Fibroblast of the aortic adventitia (primary cell): ENCODE results near the gene FHIT. TPM values are rescaled to one million over a fixed set of nuclear protein-coding genes. Genes with fewer than 3 reads are reported as not detected.

Source experiments
- DNase-seq: peaks from one replicate; pipeline ENCODE4 v3.0.0-alpha.2; 2010; ENCODE audit warnings: low read depth
- H3K4me3 ChIP-seq: 2 replicates; pipeline ENCODE4 v1.5.1; 2011; ENCODE audit warnings: low read depth, mild to moderate bottlenecking, control low read depth, low read length, moderate library complexity
- CTCF ChIP-seq: IDR thresholded peaks from 2 replicates; pipeline ENCODE4 v1.5.1; 2011; ENCODE audit warnings: mild to moderate bottlenecking, low read length, control low read depth, inconsistent platforms; ENCODE audit not compliant: insufficient read depth
- total RNA-seq: library from RNA; depleted of rRNA; stranded (reverse); fragments of >200 nt; gene quantifications from 2 replicates; pipeline ENCODE4 v1.2.3, GENCODE V29; 2012; ENCODE audit warnings: low replicate concordance

Gene FHIT
- total RNA-seq, 1 donor = 1.5 TPM

GRCh38 chr3:60048447-60048848 is 1202.8 kb downstream of the FHIT start:
- no peak for DNase-seq
- no peak for TF ChIP-seq CTCF

GRCh38 chr3:60047426-60048200 is 1203.6 kb downstream of the FHIT start:
- no peak overlapping the region for H3K4me3 ChIP-seq
- no peak for TF ChIP-seq CTCF
- DNase-seq = no peak

More at GRCh38 chr3:60048447-60048848, 1202.8 kb downstream of the FHIT start:
- H3K4me3 ChIP-seq = no peak overlapping the region

DNA sequence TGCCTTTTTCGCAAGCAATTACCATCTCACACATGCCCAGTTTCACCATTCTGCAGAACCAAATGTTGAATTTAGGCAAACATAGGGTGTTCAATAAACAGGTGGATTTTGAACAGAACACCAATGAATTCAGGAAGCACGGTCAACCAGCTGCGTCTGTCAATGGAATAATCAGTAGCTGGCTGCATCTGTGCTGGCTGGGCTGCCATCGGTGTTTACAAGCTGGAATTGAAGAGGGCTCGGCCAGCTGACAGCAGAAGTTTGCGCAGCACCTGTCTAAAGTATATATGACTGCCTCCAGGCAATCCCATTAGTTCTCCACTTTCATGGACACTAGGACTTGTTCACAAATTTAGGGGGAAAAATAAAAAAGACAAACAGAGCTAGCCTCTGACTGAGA is 1205.0 kb downstream of the FHIT start:
- TF ChIP-seq CTCF = no peak
- DNase-seq = no peak

DNA sequence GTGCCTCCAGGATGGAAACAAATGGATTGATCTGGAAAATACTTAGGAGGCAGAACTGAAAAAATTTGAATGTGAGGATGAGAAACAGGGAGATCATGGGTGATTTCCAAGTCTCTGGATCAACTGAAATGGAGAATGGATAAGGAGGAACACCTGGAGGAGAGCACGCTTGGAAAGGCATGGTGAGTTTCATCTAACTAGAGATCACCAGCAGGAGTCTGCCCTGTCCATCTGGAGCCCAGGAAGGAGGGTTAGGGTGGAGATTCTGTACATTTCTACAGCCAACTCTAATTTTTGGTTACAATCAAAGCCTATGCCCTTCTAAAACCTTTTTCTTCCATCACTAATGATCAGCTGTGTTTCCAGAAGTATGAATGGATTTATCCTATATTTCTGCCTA is 1205.6 kb downstream of the FHIT start:
- TF ChIP-seq CTCF = no peak
- no peak for DNase-seq

More for the DNA sequence above, 1205.0 kb downstream of the FHIT start:
- H3K4me3 ChIP-seq = no peak overlapping the region

DNA sequence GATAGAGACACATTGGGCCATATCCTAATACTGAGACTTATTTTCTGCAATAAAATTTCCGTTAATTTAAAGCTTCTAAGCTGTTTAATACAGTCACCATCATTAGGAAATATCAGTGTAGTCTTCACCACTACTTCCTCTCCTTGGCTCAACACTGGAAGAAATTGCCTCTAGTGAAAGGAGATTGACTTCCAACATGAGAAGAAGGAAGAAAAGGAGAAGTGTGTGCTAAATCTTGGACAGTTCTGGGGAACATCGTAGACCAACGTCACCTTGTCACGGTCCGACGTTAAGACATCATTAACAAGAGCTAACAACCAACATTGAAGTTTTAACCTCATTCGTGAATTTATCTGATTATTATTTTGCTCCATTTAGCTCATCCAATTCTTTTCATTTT is 1214.4 kb downstream of the FHIT start:
- DNase-seq = no peak
- no peak overlapping the region for H3K4me3 ChIP-seq
- TF ChIP-seq CTCF = no peak

More for the DNA sequence above, 1205.6 kb downstream of the FHIT start:
- H3K4me3 ChIP-seq = no peak overlapping the region

DNA sequence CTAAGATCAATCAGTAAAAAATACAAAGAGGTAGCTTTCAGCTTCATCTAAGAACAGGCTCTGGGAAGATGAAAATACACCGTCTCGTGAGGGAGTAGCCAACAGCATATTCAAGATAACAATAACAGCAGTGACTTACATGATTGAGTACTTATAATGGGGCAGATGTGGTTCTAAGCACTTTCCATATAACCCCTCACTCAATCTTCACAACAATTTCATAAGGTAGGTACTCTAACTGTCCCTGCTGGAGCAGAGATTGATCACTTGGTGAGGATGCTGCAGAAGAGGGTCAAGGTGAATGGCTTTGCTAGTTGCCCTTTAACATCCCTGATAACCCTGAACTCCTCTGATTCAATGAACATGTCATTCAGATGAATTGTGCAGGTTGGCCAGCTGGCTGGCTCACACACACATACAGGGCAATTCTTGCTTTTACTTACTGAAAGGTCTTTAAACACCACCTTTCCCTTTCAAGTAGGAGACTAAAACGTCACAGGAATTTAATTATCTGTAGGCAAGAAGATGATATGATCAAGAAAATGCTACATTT is 1217.3 kb downstream of the FHIT start:
- no peak for DNase-seq
- no peak overlapping the region for H3K4me3 ChIP-seq
- TF ChIP-seq CTCF = no peak
